Measurements from ENCODE around the gene SMIM29. TPM values are rescaled to one million over a fixed set of nuclear protein-coding genes. Genes with fewer than 3 reads are reported as not detected.
A peak's percentile ranks its signal among the peaks of the same experiment; 100 is the strongest.
"Not testable (repeated sequence)": the region's sequence is repeated elsewhere in the genome, so short reads cannot be mapped to it uniquely, and the experiment has no call there.

The SMIM29 gene
- total and polyA plus RNA-seq, 2 donors (not counting 1 experiment from before 2014, with no cell fraction given), result 16.7 to 36.3 TPM

GRCh38 chr6:34259529-34260069 lies 10.8 kb upstream of the SMIM29 start:
- no peak for DNase-seq (ENCODE audit: low read depth in 2 of 2)
- Histone ChIP-seq H3K4me3 (replicated peaks in 1 of 4; ENCODE audit: control extremely low read depth in 1 of 4, insufficient read depth in 1 of 4, low read depth in 3 of 4, low read length in 4 of 4) (no peak overlapping the region), H4K20me1 (ENCODE audit: control insufficient read depth, extremely low read depth, insufficient read depth, low read length) (no peaks in the 10 kb centered on the region), H3K27ac (ENCODE audit: insufficient read depth, low read length) (no peak overlapping the region), H3K79me2 (ENCODE audit: control insufficient read depth, insufficient read depth, low read length) (no peaks in the 10 kb centered on the region), H3K36me3 (ENCODE audit: control insufficient read depth, insufficient read depth, low read length) (no peaks in the 10 kb centered on the region), H3K9me3 (ENCODE audit: control insufficient read depth, insufficient read depth, low read depth, low read length) (no peaks in the 10 kb centered on the region), H3K4me2 (ENCODE audit: extremely low read depth, insufficient read depth, low read length) (no peak overlapping the region), H3K27me3 (ENCODE audit: control insufficient read depth, insufficient read depth, low read length) (no peaks in the 10 kb centered on the region), H3K4me1 (ENCODE audit: control insufficient read depth, extremely low read depth, insufficient read depth, low read length) (no peaks in the 10 kb centered on the region), H3K9ac (ENCODE audit: insufficient read depth, low read length) (no peak overlapping the region), H2AFZ (ENCODE audit: low read length) (no peak overlapping the region)
- TF ChIP-seq, protein P1, sequence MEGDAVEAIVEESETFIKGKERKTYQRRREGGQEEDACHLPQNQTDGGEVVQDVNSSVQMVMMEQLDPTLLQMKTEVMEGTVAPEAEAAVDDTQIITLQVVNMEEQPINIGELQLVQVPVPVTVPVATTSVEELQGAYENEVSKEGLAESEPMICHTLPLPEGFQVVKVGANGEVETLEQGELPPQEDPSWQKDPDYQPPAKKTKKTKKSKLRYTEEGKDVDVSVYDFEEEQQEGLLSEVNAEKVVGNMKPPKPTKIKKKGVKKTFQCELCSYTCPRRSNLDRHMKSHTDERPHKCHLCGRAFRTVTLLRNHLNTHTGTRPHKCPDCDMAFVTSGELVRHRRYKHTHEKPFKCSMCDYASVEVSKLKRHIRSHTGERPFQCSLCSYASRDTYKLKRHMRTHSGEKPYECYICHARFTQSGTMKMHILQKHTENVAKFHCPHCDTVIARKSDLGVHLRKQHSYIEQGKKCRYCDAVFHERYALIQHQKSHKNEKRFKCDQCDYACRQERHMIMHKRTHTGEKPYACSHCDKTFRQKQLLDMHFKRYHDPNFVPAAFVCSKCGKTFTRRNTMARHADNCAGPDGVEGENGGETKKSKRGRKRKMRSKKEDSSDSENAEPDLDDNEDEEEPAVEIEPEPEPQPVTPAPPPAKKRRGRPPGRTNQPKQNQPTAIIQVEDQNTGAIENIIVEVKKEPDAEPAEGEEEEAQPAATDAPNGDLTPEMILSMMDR (conservative IDR thresholded peaks at IDR 0.05 in 1 of 2, IDR thresholded peaks at IDR 0.05 in 1 of 2; ENCODE audit: low read depth in 1 of 2, low read length in 2 of 2), result no peak
- no peak for TF ChIP-seq EZH2 (IDR thresholded peaks at IDR 0.05; ENCODE audit: low read length, missing control alignments)

DNA sequence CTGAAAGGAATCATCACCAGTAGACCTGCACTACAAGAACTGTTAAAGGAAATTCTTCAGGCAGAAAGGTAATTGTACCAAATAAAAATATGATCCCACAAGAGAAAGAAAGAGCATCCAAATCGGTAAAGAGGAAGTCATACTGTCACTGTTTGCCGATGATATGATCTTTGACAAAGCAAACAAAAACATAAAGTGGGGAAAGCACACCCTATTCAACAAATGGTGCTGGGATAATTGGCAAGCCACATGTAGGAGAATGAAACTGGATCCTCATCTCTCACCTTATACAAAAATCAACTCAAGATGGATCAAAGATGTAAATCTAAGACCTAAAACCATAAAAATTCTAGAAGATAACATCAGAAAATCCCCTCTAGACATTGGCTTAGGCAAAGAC lies 3.6 kb upstream of the SMIM29 start:
- H3K79me2 ChIP-seq (ENCODE audit: control insufficient read depth, insufficient read depth, low read length), result peaks cover 13% of the 10 kb centered on the region
- DNase-seq (ENCODE audit: low read depth in 2 of 2); H3K4me2 ChIP-seq (ENCODE audit: extremely low read depth, insufficient read depth, low read length); H3K27ac ChIP-seq (ENCODE audit: insufficient read depth, low read length); H2AFZ ChIP-seq (ENCODE audit: low read length); H3K4me3 ChIP-seq (replicated peaks in 1 of 4; ENCODE audit: control extremely low read depth in 1 of 4, insufficient read depth in 1 of 4, low read depth in 3 of 4, low read length in 4 of 4); H3K4me1 ChIP-seq (ENCODE audit: control insufficient read depth, extremely low read depth, insufficient read depth, low read length); H3K9me3 ChIP-seq (ENCODE audit: control insufficient read depth, insufficient read depth, low read depth, low read length); H3K27me3 ChIP-seq (ENCODE audit: control insufficient read depth, insufficient read depth, low read length); H4K20me1 ChIP-seq (ENCODE audit: control insufficient read depth, extremely low read depth, insufficient read depth, low read length); H3K36me3 ChIP-seq (ENCODE audit: control insufficient read depth, insufficient read depth, low read length); H3K9ac ChIP-seq (ENCODE audit: insufficient read depth, low read length): not testable (repeated sequence)

GRCh38 chr6:34249469-34250261 lies 859 bp upstream of the SMIM29 start:
- peak overlapping the region; percentile 58 to 89 (median 79) for H3K4me3 ChIP-seq (replicated peaks in 1 of 4; ENCODE audit: control extremely low read depth in 1 of 4, insufficient read depth in 1 of 4, low read depth in 3 of 4, low read length in 4 of 4)
- peak overlapping the region; percentile 72 for H3K27ac ChIP-seq (ENCODE audit: insufficient read depth, low read length)
- no peaks in the 10 kb centered on the region for H4K20me1 ChIP-seq (ENCODE audit: control insufficient read depth, extremely low read depth, insufficient read depth, low read length)
- H3K36me3 ChIP-seq (ENCODE audit: control insufficient read depth, insufficient read depth, low read length), result peaks cover 4% of the 10 kb centered on the region
- peak in 1 of 2 donors; percentile 43 for DNase-seq (ENCODE audit: low read depth in 2 of 2)
- H3K27me3 ChIP-seq (ENCODE audit: control insufficient read depth, insufficient read depth, low read length), result no peaks in the 10 kb centered on the region
- peak overlapping the region; percentile 93 for H2AFZ ChIP-seq (ENCODE audit: low read length)
- H3K79me2 ChIP-seq (ENCODE audit: control insufficient read depth, insufficient read depth, low read length), result peaks cover 13% of the 10 kb centered on the region
- no peaks in the 10 kb centered on the region for H3K9me3 ChIP-seq (ENCODE audit: control insufficient read depth, insufficient read depth, low read depth, low read length)
- TF ChIP-seq EZH2 (IDR thresholded peaks at IDR 0.05; ENCODE audit: low read length, missing control alignments), result no peak
- TF ChIP-seq, protein P1 (conservative IDR thresholded peaks at IDR 0.05 in 1 of 2, IDR thresholded peaks at IDR 0.05 in 1 of 2; ENCODE audit: low read depth in 1 of 2, low read length in 2 of 2), result no peak
- H3K4me2 ChIP-seq (ENCODE audit: extremely low read depth, insufficient read depth, low read length), result peak overlapping the region; percentile 75
- peaks cover 11% of the 10 kb centered on the region for H3K4me1 ChIP-seq (ENCODE audit: control insufficient read depth, extremely low read depth, insufficient read depth, low read length)
- H3K9ac ChIP-seq (ENCODE audit: insufficient read depth, low read length), result peak overlapping the region; percentile 82

All from fibroblast of lung (primary cell).